NB4 (cell line): ENCODE measurements around the gene SLC41A2.

Experiments
- DNase-seq: peaks from one replicate; pipeline ENCODE4 v3.0.0; 2010; ENCODE audit warnings: low read depth
- H3K4me3 ChIP-seq: one replicate; pipeline ENCODE4 v1.5.1; 2011; ENCODE audit warnings: mild to moderate bottlenecking, low read depth, low read length, moderate library complexity
- CTCF ChIP-seq: IDR thresholded peaks from one replicate; pipeline ENCODE4 v1.5.1; 2012; ENCODE audit warnings: low read depth, low read length
- MAX ChIP-seq: IDR thresholded peaks from 2 replicates; pipeline ENCODE4 v1.6.1; 2011; ENCODE audit warnings: low read depth, low read length
- MYC ChIP-seq: IDR thresholded peaks from 2 replicates; pipeline ENCODE4 v1.6.1; 2011; ENCODE audit warnings: low read depth, low read length
- POLR2A ChIP-seq: IDR thresholded peaks from 2 replicates; pipeline ENCODE4 v1.6.1; 2011; ENCODE audit warnings: mild to moderate bottlenecking; ENCODE audit not compliant: insufficient read length; ENCODE audit errors: extremely low read depth

Gene SLC41A2

GRCh38 chr12:104938371-104938770 is 19.7 kb downstream of the SLC41A2 start:
- no peak for TF ChIP-seq MAX
- TF ChIP-seq CTCF: no peak
- TF ChIP-seq POLR2A: no peak
- TF ChIP-seq MYC: no peak
- H3K4me3 ChIP-seq: no peak overlapping the region
- DNase-seq: no peak

- no peak overlapping the region for H3K4me3 ChIP-seq
- TF ChIP-seq MYC (no peak), POLR2A (no peak), CTCF (no peak), MAX (no peak)
- DNase-seq: no peak
Observed at GRCh38 chr12:104935886-104936285, 22.2 kb downstream of the SLC41A2 start.

GRCh38 chr12:104933778-104934177 is 24.3 kb downstream of the SLC41A2 start:
- H3K4me3 ChIP-seq: no peak overlapping the region
- no peak for DNase-seq
- TF ChIP-seq MAX: no peak
- no peak for TF ChIP-seq CTCF
- TF ChIP-seq MYC: no peak
- TF ChIP-seq POLR2A: no peak

GRCh38 chr12:104933128-104933527 is 25.0 kb downstream of the SLC41A2 start:
- TF ChIP-seq POLR2A (no peak), MYC (no peak), CTCF (no peak), MAX (no peak)
- no peak for DNase-seq
- H3K4me3 ChIP-seq: no peak overlapping the region

GRCh38 chr12:104930388-104931326 is 27.4 kb downstream of the SLC41A2 start:
- TF ChIP-seq MAX (no peak), CTCF (no peak), POLR2A (no peak), MYC (no peak)
- no peak overlapping the region for H3K4me3 ChIP-seq
- DNase-seq: no peak
